ENCODE results near the gene WDR18. TPM values are rescaled to one million over a fixed set of nuclear protein-coding genes. Genes with fewer than 3 reads are reported as not detected.

The WDR18 gene
- total RNA-seq, 1 donor from 2014 or later, result 21.9 TPM

GRCh38 chr19:1026783-1027649, 42.9 kb downstream of the WDR18 start:
- Histone ChIP-seq H3K4me1 (peaks cover 32% of the 10 kb centered on the region), H3K4me3 (peak overlapping the region; percentile 97), H3K9me3 (no peaks in the 10 kb centered on the region), H3K36me3 (peaks cover 5% of the 10 kb centered on the region), H3K27me3 (no peaks in the 10 kb centered on the region), H3K27ac (peak overlapping the region; percentile 98)
- TF ChIP-seq CTCF (IDR thresholded peaks at IDR 0.05), result no peak
- DNase-seq (no peak), ATAC-seq (peak; percentile 0)
- intact Hi-C loops (cut with DNase I), result no loop called here

DNA sequence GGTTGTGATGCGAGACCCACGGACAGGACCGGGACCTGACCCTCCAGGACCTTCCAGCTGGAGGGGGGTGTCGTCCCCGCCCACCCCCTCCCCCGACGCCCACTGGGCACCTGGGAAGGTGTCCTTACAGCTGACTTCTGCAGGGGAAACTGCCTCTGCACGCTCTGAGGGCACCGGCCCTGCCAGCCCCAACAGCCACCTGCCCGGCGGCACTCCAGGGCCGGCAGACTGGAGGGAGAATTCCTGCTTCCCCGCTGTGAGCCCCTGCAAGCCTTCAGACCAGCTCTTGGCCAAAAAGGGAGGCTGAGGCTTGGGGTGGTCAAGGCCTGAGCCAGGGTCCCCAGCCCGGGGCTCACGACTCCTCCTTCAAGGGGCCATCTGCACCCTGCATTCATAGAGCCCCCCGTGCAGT, 43.5 kb downstream of the WDR18 start:
- ATAC-seq (no peak), DNase-seq (no peak)
- intact Hi-C loops (cut with DNase I), result no loop called here
- Histone ChIP-seq H3K36me3 (peaks cover 12% of the 10 kb centered on the region), H3K4me3 (peak overlapping the region; percentile 97), H3K4me1 (peaks cover 27% of the 10 kb centered on the region), H3K27ac (peak overlapping the region; percentile 98), H3K9me3 (no peaks in the 10 kb centered on the region), H3K27me3 (no peaks in the 10 kb centered on the region)
- TF ChIP-seq CTCF (IDR thresholded peaks at IDR 0.05), result no peak

DNA sequence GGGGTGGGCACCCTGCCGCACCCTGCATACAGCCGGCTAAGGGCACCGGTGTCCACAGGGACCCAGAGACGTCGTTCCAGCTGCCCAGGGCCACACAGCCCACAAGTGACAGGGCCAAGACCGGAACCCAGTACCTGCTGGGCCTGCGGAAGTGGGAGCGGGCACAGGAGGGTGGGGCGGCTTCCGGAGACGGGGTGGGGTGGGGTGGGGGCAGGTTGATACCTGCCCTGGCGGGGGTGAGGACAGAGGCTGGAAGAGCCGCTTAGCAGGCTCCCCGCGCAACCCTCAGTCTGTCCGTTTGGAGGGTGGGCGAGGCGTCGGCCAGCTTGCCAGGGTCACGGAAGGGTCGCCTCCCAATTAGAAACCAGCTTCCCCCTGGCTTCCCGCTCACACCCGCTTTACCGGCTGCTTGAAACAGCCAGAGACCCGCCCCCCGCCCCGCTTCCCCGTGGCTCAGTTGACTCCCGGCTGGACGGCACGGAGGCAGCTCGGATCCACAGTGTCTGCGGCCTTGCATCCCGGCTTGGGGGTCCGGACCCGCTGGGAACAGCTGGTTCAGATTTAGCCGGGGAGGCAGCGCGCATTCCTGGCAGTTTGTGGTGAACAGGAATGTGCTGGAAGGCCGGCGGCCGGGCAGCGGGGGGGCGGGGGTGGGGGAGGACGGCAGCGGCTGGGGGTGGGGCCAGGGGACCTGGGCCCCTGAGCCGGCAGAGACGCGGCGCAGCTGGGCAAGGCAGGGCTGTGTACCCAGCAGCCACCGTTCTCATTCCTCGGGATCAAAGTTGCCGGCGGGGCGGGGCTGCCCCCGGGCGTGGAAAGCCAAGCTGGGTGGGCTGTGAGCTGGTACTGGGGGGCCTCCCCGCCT, 44.1 kb downstream of the WDR18 start:
- H3K27ac ChIP-seq, result peak overlapping the region; percentile 98
- H3K4me3 ChIP-seq, result peak overlapping the region; percentile 97
- intact Hi-C loops (cut with DNase I), result no loop called here
- peaks cover 22% of the 10 kb centered on the region for H3K4me1 ChIP-seq
- peaks cover 18% of the 10 kb centered on the region for H3K36me3 ChIP-seq
- DNase-seq (peak; percentile 90), ATAC-seq (peak; percentile 78)
- no peaks in the 10 kb centered on the region for H3K9me3 ChIP-seq
- H3K27me3 ChIP-seq, result no peaks in the 10 kb centered on the region
- TF ChIP-seq CTCF (IDR thresholded peaks at IDR 0.05), result no peak

GRCh38 chr19:1032264-1032867, 48.2 kb downstream of the WDR18 start:
- DNase-seq, result no peak
- Histone ChIP-seq H3K4me3 (no peak overlapping the region), H3K9me3 (no peaks in the 10 kb centered on the region), H3K27me3 (no peaks in the 10 kb centered on the region), H3K27ac (no peak overlapping the region), H3K4me1 (peaks cover 22% of the 10 kb centered on the region), H3K36me3 (peaks cover 43% of the 10 kb centered on the region)
- no peak for TF ChIP-seq CTCF (IDR thresholded peaks at IDR 0.05)
- intact Hi-C loops (cut with DNase I), result loop anchor here (10.0 kb wide), 1 partner anchor 52 kb away; no protein-coding TSS in a partner anchor
- no peak for ATAC-seq

GRCh38 chr19:1035998-1036621, 52.0 kb downstream of the WDR18 start:
- intact Hi-C loops (cut with DNase I), result loop anchor here (10.0 kb wide), 1 partner anchor 49 kb away; no protein-coding TSS in a partner anchor
- H3K27me3 ChIP-seq, result no peaks in the 10 kb centered on the region
- no peak for TF ChIP-seq CTCF (IDR thresholded peaks at IDR 0.05)

More at GRCh38 chr19:1035998-1036621, 52.0 kb downstream of the WDR18 start:
- no peak overlapping the region for H3K27ac ChIP-seq
- no peak overlapping the region for H3K4me3 ChIP-seq
- DNase-seq (no peak), ATAC-seq (no peak)
- peaks cover 50% of the 10 kb centered on the region for H3K36me3 ChIP-seq
- H3K4me1 ChIP-seq, result peaks cover 31% of the 10 kb centered on the region
- H3K9me3 ChIP-seq, result no peaks in the 10 kb centered on the region
